Chondrocyte (in vitro differentiated cells): ENCODE measurements around the gene TMEM119. TPM values are rescaled to one million over a fixed set of nuclear protein-coding genes. Genes with fewer than 3 reads are reported as not detected.

ENCODE experiments used
- DNase-seq: peaks from one replicate; pipeline ENCODE4 v3.0.0; 2021; ENCODE audit warnings: mixed read lengths, low spot score
- H3K27ac Mint-ChIP-seq: one replicate; pipeline ENCODE4 v1.8.0; 2021; ENCODE audit warnings: mild to moderate bottlenecking, moderate library complexity, mixed read lengths; ENCODE audit not compliant: unreplicated experiment
- H3K27me3 Mint-ChIP-seq: 2 replicates; pipeline ENCODE4 v1.8.0; 2021; ENCODE audit warnings: low read depth, mixed read lengths
- H3K36me3 Mint-ChIP-seq: 2 replicates; pipeline ENCODE4 v1.8.0; 2021; ENCODE audit warnings: low read depth, mixed read lengths
- H3K4me1 Mint-ChIP-seq: 2 replicates; pipeline ENCODE4 v1.8.0; 2021; ENCODE audit warnings: low read depth, mild to moderate bottlenecking, mixed read lengths
- H3K4me3 Mint-ChIP-seq: one replicate; pipeline ENCODE4 v1.8.0; 2021; ENCODE audit warnings: mild to moderate bottlenecking, moderate library complexity, mixed read lengths; ENCODE audit not compliant: unreplicated experiment
- H3K9me3 Mint-ChIP-seq: 2 replicates; pipeline ENCODE4 v1.8.0; 2021; ENCODE audit warnings: low read depth, mixed read lengths
- CTCF ChIP-seq: fragments of 200-600 bp; sonication (generic); IDR thresholded peaks from 2 replicates; pipeline ENCODE4 v1.5.0; 2021; ENCODE audit warnings: antibody characterized with exemption, mild to moderate bottlenecking, moderate library complexity
- total RNA-seq: library from RNA; stranded (reverse); gene quantifications from 3 replicates; pipeline ENCODE4 v1.2.1, GENCODE V29; 2021

The TMEM119 gene
- total RNA-seq, 1 donor from 2014 or later: 48.3 TPM

GRCh38 chr12:108607981-108608600 lies 10.2 kb upstream of the TMEM119 start:
- Mint-ChIP-seq H3K4me1 (peaks cover 52% of the 10 kb centered on the region), H3K36me3 (no peaks in the 10 kb centered on the region), H3K27me3 (no peaks in the 10 kb centered on the region), H3K4me3 (no peak overlapping the region), H3K27ac (no peak overlapping the region), H3K9me3 (no peaks in the 10 kb centered on the region)
- DNase-seq: no peak
- TF ChIP-seq CTCF: no peak

DNA sequence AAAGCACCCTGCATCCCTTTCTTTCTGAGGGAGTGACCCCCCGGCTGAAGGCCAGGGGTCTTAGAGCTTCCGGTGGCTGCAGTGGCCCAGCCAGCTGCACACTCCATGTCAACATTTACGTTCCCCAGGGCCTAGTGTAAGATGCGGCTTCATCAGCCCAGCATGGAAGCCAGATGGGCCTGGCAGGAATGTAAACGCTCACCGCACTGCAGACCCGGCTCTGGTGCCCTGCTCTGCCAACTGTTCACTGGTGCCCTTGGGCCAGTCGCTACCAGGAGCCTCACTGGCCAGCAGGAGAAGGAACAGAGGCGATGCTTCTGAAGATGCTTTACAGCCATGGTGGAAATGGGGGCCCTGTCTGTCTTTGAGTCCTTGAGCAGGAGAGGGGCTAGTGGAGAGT lies 8.6 kb upstream of the TMEM119 start:
- no peaks in the 10 kb centered on the region for H3K27me3 Mint-ChIP-seq
- DNase-seq: no peak
- no peak overlapping the region for H3K27ac Mint-ChIP-seq
- TF ChIP-seq CTCF: no peak
- H3K36me3 Mint-ChIP-seq: no peaks in the 10 kb centered on the region
- H3K9me3 Mint-ChIP-seq: no peaks in the 10 kb centered on the region
- H3K4me3 Mint-ChIP-seq: no peak overlapping the region
- peaks cover 38% of the 10 kb centered on the region for H3K4me1 Mint-ChIP-seq

DNA sequence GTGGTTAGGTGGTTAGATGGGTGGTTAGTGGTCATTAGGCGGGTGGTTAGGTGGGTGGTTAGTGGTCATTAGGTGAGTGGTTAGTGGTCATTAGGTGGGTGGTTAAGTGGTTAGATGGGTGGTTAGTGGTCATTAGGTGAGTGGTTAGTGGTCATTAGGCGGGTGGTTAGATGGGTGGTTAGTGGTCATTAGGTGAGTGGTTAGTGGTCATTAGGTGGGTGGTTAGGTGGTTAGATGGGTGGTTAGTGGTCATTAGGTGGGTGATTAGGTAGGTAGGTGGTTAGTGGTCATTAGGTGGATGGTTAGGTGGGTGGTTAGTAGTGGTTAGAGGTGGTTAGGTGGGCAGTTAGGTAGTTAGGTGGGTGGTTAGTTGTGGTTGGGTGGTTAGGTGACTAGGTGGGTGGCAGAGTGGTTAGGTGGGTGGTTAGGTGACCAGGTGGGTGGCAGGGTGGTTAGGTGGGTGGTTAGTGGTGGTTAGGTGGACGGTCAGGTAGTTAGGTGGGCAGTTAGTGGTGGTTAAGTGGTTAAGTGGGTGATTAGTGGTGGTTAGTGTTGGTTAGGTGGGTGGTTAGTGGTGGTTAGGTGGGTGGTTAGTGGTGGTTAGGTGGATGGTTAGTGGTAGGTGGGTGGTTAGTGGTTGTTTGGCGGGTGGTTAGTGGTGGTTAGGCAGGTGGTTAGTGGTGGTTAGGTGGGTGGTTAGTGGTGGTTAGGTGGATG lies 8.0 kb upstream of the TMEM119 start:
- no peaks in the 10 kb centered on the region for H3K27me3 Mint-ChIP-seq

DNA sequence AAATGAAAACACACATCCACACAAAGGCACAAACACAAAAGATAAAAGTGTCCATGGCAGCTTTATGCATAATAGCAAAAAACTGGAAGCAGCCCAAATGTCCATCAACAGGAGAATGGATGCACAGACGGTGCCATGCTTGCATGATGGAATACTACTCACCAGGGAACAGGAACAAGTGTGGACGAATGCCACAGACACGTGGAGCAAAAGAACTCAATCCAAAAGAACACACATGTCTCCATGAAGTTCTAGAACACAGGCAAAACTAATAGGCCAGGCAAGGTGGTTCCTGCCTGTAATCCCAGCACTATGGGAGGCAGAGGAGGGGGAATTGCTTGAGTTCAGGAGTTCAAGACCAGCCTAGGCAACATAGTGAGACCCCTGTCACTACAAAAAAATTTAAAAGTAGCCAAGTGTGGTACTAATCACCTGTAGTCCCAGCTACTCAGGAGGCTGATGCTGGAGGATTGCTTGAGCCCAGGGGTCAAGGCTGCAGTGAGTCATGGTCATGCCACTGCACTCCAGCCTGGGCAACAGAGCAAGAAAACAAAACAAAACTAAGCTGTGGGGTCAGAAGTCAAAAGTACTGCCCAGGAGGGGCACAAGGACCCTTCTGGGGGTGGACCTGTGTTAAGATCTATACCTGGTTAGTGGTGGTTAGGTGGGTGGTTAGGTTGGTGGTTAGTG lies 7.3 kb upstream of the TMEM119 start:
- H3K36me3 Mint-ChIP-seq: no peaks in the 10 kb centered on the region
- H3K27me3 Mint-ChIP-seq: no peaks in the 10 kb centered on the region
- no peak for TF ChIP-seq CTCF
- H3K4me1 Mint-ChIP-seq: peaks cover 28% of the 10 kb centered on the region
- no peak for DNase-seq
- H3K9me3 Mint-ChIP-seq: no peaks in the 10 kb centered on the region
- peak overlapping the region; percentile 75 for H3K27ac Mint-ChIP-seq
- no peak overlapping the region for H3K4me3 Mint-ChIP-seq

More for the DNA sequence above, 8.0 kb upstream of the TMEM119 start:
- Mint-ChIP-seq H3K9me3 (no peaks in the 10 kb centered on the region), H3K4me1 (peaks cover 32% of the 10 kb centered on the region), H3K4me3 (no peak overlapping the region), H3K36me3 (no peaks in the 10 kb centered on the region), H3K27ac (peak overlapping the region; percentile 75)
- TF ChIP-seq CTCF: no peak
- no peak for DNase-seq

GRCh38 chr12:108604208-108604941 lies 6.5 kb upstream of the TMEM119 start:
- H3K9me3 Mint-ChIP-seq: no peaks in the 10 kb centered on the region

More at GRCh38 chr12:108604208-108604941, 6.5 kb upstream of the TMEM119 start:
- Mint-ChIP-seq H3K4me1 (peaks cover 21% of the 10 kb centered on the region), H3K4me3 (no peak overlapping the region), H3K27ac (peak overlapping the region; percentile 10), H3K27me3 (no peaks in the 10 kb centered on the region), H3K36me3 (no peaks in the 10 kb centered on the region)
- TF ChIP-seq CTCF: no peak
- DNase-seq: no peak
